Neural cell (in vitro differentiated cells): ENCODE data around the gene POLN. TPM values are rescaled to one million over a fixed set of nuclear protein-coding genes. Genes with fewer than 3 reads are reported as not detected.

Experiments used
- H2AFZ ChIP-seq: fragments of 200-600, 300-800 bp; sonication (generic), shearing (Covaris generic); 2 replicates; pipeline ENCODE4 v1.6.0; 2014; ENCODE audit warnings: low read depth, mild to moderate bottlenecking, antibody characterized with exemption, low read length, moderate library complexity
- H3F3A ChIP-seq: fragments of 200-600 bp; shearing (Covaris generic); 2 replicates; pipeline ENCODE4 v1.6.1; 2016; ENCODE audit warnings: mild to moderate bottlenecking, moderate library complexity, mixed read lengths, antibody characterized with exemption, low read length; ENCODE audit not compliant: insufficient read depth, poor library complexity, severe bottlenecking
- H3K27ac ChIP-seq: fragments of 200-600, 300-800 bp; sonication (generic), shearing (Covaris generic); 2 replicates; pipeline ENCODE4 v1.5.1; 2014; ENCODE audit warnings: mild to moderate bottlenecking, low read length, moderate library complexity
- H3K27me3 ChIP-seq: fragments of 300-800, 200-600 bp; sonication (generic), shearing (Covaris generic); 2 replicates; pipeline ENCODE4 v1.6.0; 2014; ENCODE audit warnings: mild to moderate bottlenecking, low read depth, low read length, moderate library complexity; ENCODE audit not compliant: insufficient read depth
- H3K36me3 ChIP-seq: fragments of 300-800, 200-600 bp; sonication (generic), shearing (Covaris generic); 2 replicates; pipeline ENCODE4 v1.5.1; 2014; ENCODE audit warnings: mild to moderate bottlenecking, antibody characterized with exemption, low read length, moderate library complexity; ENCODE audit not compliant: insufficient read depth
- H3K4me2 ChIP-seq: fragments of 300-800, 200-600 bp; sonication (generic), shearing (Covaris generic); 2 replicates; pipeline ENCODE4 v1.6.0; 2014; ENCODE audit warnings: mild to moderate bottlenecking, low read length
- H3K4me3 ChIP-seq: fragments of 300-800, 200-600 bp; sonication (generic), shearing (Covaris generic); 2 replicates; pipeline ENCODE4 v1.5.1; 2014; ENCODE audit warnings: mild to moderate bottlenecking, low read length, moderate library complexity
- H3K79me2 ChIP-seq: fragments of 200-600 bp; shearing (Covaris generic); replicated peaks from 2 replicates; pipeline ENCODE4 v1.6.0; 2014; ENCODE audit warnings: mild to moderate bottlenecking, low read length, moderate library complexity; ENCODE audit not compliant: insufficient read depth
- H3K9ac ChIP-seq: fragments of 300-800, 200-600 bp; sonication (generic), shearing (Covaris generic); 2 replicates; pipeline ENCODE4 v1.6.1; 2016; ENCODE audit warnings: mild to moderate bottlenecking, low read length, mixed read lengths
- H3K9me2 ChIP-seq: fragments of 200-600 bp; shearing (Covaris generic); 2 replicates; pipeline ENCODE4 v1.6.1; 2016; ENCODE audit warnings: mild to moderate bottlenecking, low read length, mixed read lengths; ENCODE audit not compliant: insufficient read depth
- H3K9me3 ChIP-seq: fragments of 200-600, 300-800 bp; sonication (generic), shearing (Covaris generic); 2 replicates; pipeline ENCODE4 v1.6.1; 2016; ENCODE audit warnings: mild to moderate bottlenecking, mixed run types, low read length, moderate library complexity, mixed read lengths
- H4K20me1 ChIP-seq: fragments of 200-600 bp; shearing (Covaris generic); 2 replicates; pipeline ENCODE4 v1.6.1; 2016; ENCODE audit warnings: mild to moderate bottlenecking, mixed run types; ENCODE audit not compliant: insufficient read depth
- EP300 ChIP-seq: fragments of 450-650 bp; conservative IDR thresholded peaks from 2 replicates; pipeline ENCODE4 v1.6.1; 2014; ENCODE audit warnings: antibody characterized with exemption, mild to moderate bottlenecking, moderate library complexity; ENCODE audit not compliant: poor library complexity, severe bottlenecking
- EZH2 ChIP-seq: fragments of 200-600, 300-800 bp; shearing (Covaris generic), sonication (generic); IDR thresholded peaks from 2 replicates; pipeline ENCODE4 v1.6.1; 2014; ENCODE audit warnings: antibody characterized with exemption, low read length, borderline replicate concordance, mild to moderate bottlenecking; ENCODE audit not compliant: insufficient read depth, poor library complexity, severe bottlenecking
- POLR2AphosphoS5 ChIP-seq: IDR thresholded peaks from 2 replicates; pipeline ENCODE4 v1.6.1; 2012
- REST ChIP-seq: IDR thresholded peaks from 2 replicates; pipeline ENCODE4 v1.6.1; 2012; ENCODE audit warnings: borderline replicate concordance
- SMC3 ChIP-seq: fragments of 450-650 bp; conservative IDR thresholded peaks from 2 replicates; pipeline ENCODE4 v1.6.1; 2014; ENCODE audit warnings: antibody characterized with exemption, mild to moderate bottlenecking, moderate library complexity; ENCODE audit not compliant: poor library complexity
- TAF1 ChIP-seq: IDR thresholded peaks from 2 replicates; pipeline ENCODE4 v1.6.1; 2012; ENCODE audit warnings: low read depth
- polyA plus RNA-seq: library from polyadenylated mRNA; depleted of rRNA; stranded (reverse); fragments of >200 nt; gene quantifications from 2 replicates; pipeline ENCODE4 v1.2.3, GENCODE V29; 2014
- TF ChIP-seq, protein P1 (sequence below): fragments of 450-650 bp; IDR thresholded peaks from 2 replicates; pipeline ENCODE4 v1.5.1; 2014; ENCODE audit warnings: antibody characterized with exemption, mild to moderate bottlenecking, moderate library complexity; ENCODE audit not compliant: poor library complexity, severe bottlenecking

The POLN gene
- polyA plus RNA-seq, 1 donor from 2014 or later: 1.1 TPM

DNA sequence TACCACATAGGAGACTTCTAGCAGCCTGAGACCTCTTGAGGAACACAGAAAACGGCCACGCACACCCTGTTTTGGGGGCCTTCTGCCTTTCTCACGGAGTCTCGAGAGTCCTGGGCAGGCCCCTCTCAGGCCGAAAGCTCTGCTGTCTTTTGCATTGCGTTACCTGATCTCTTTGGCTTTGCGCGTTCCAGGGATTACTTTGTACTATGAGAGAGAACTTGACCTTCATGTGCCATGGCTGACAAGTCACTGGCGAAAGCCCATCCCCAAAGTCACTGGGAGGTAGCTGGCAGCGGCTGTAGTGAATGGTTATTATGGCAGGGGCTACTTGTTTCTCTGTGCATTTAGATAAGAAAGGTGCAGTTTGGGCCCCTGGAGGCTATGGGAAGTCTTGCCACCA is 190.8 kb downstream of the POLN start:
- no peak overlapping the region for H3K4me3 ChIP-seq
- H3F3A ChIP-seq: no peaks in the 10 kb centered on the region
- H3K9me2 ChIP-seq: no peaks in the 10 kb centered on the region
- H3K36me3 ChIP-seq: no peaks in the 10 kb centered on the region
- no peak overlapping the region for H3K27ac ChIP-seq
- H3K9ac ChIP-seq: no peak overlapping the region
- TF ChIP-seq REST (no peak), EZH2 (no peak), EP300 (no peak), SMC3 (no peak), TAF1 (no peak)
- no peaks in the 10 kb centered on the region for H3K79me2 ChIP-seq
- no peak overlapping the region for H2AFZ ChIP-seq
- no peak overlapping the region for H3K4me2 ChIP-seq
- no peaks in the 10 kb centered on the region for H4K20me1 ChIP-seq
- no peaks in the 10 kb centered on the region for H3K27me3 ChIP-seq
- H3K9me3 ChIP-seq: no peaks in the 10 kb centered on the region

DNA sequence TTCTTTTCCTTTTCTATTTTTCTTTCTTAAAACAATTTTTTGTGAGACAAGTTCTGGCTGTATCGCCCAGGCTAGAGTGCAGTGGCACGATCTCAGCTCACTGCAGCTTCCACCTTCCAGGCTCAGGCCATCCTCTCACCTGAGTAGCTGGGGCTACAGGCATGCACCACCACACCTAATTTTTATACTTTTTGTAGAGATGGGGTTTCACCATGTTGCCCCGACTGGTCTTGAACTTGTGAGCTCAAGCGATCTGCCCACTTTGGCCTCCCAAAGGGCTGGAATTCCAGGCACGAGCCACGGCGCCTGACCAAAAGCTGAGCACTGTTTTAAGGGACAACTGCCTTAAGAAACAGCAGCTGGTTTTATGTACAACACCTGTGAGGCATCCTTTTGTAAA is 192.1 kb downstream of the POLN start:
- Histone ChIP-seq H3K9me2 (no peaks in the 10 kb centered on the region), H3K27ac (no peak overlapping the region), H3K4me2 (no peak overlapping the region), H3K27me3 (no peaks in the 10 kb centered on the region), H3F3A (no peaks in the 10 kb centered on the region), H3K4me3 (no peak overlapping the region), H3K79me2 (no peaks in the 10 kb centered on the region), H2AFZ (no peak overlapping the region), H4K20me1 (no peaks in the 10 kb centered on the region), H3K9me3 (no peaks in the 10 kb centered on the region), H3K9ac (no peak overlapping the region), H3K36me3 (no peaks in the 10 kb centered on the region)
- TF ChIP-seq, protein P1, sequence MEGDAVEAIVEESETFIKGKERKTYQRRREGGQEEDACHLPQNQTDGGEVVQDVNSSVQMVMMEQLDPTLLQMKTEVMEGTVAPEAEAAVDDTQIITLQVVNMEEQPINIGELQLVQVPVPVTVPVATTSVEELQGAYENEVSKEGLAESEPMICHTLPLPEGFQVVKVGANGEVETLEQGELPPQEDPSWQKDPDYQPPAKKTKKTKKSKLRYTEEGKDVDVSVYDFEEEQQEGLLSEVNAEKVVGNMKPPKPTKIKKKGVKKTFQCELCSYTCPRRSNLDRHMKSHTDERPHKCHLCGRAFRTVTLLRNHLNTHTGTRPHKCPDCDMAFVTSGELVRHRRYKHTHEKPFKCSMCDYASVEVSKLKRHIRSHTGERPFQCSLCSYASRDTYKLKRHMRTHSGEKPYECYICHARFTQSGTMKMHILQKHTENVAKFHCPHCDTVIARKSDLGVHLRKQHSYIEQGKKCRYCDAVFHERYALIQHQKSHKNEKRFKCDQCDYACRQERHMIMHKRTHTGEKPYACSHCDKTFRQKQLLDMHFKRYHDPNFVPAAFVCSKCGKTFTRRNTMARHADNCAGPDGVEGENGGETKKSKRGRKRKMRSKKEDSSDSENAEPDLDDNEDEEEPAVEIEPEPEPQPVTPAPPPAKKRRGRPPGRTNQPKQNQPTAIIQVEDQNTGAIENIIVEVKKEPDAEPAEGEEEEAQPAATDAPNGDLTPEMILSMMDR: no peak
- no peak for TF ChIP-seq POLR2AphosphoS5

DNA sequence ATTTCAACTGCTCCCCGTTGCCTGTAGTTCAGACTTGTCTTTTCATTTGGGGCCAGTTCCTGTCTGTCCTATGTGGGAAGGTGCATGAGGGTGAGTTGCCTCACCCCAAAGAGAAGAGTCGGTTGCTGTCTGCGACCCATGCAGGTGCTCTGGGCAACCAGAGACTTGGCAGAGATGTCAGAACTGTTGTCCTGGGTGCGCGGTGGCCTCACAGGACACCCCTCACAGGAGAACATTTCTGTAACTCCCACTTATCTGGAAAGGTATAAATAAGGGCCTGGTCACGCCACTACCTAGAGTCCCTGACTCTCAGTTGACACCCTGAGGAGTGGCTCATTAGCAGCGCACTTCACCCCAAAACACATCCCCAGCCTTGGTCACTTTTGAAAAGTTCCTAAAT is 192.5 kb downstream of the POLN start:
- no peak for TF ChIP-seq SMC3
- no peak overlapping the region for H2AFZ ChIP-seq
- H3K36me3 ChIP-seq: no peaks in the 10 kb centered on the region

More for the DNA sequence above, 192.5 kb downstream of the POLN start:
- Histone ChIP-seq H3K9ac (no peak overlapping the region), H3K9me3 (no peaks in the 10 kb centered on the region), H3K4me2 (no peak overlapping the region), H3K79me2 (no peaks in the 10 kb centered on the region), H3F3A (no peaks in the 10 kb centered on the region), H3K27me3 (no peaks in the 10 kb centered on the region), H4K20me1 (no peaks in the 10 kb centered on the region), H3K27ac (no peak overlapping the region), H3K4me3 (no peak overlapping the region), H3K9me2 (no peaks in the 10 kb centered on the region)
